CD14-positive monocyte (primary cell): ENCODE data around the gene CERK. TPM values are rescaled to one million over a fixed set of nuclear protein-coding genes. Genes with fewer than 3 reads are reported as not detected.

Experiments
- DNase-seq, 3 donors: peaks; one replicate each; pipeline ENCODE4 v3.0.0-alpha.2; 2011 to 2022
- H2AFZ ChIP-seq: 2 replicates; pipeline ENCODE4 v1.6.0; 2012; ENCODE audit warnings: mild to moderate bottlenecking, low read depth, low read length, inconsistent platforms; ENCODE audit not compliant: insufficient read depth, poor library complexity, severe bottlenecking
- H3K27ac ChIP-seq, 2 donors: 1 replicate in 1 of 2; 2 replicates in 1 of 2; pipeline ENCODE4 v1.5.1; 2012 to 2013; ENCODE audit warnings: low read length in 2 of 2, control low read depth in 1 of 2, inconsistent platforms in 1 of 2, low read depth in 1 of 2, mild to moderate bottlenecking in 1 of 2
- H3K27me3 ChIP-seq, 2 donors: one replicate each; pipeline versions ENCODE4 v1.6.0 to v1.6.1; 2011 to 2013; ENCODE audit warnings: low read length in 2 of 2; ENCODE audit not compliant: control insufficient read depth in 2 of 2, insufficient read depth in 2 of 2
- H3K36me3 ChIP-seq, 2 donors: replicated peaks in 1 of 2; 1 replicate in 1 of 2; 2 replicates in 1 of 2; pipeline versions ENCODE4 v1.5.1 to v1.6.1; 2012 to 2013; ENCODE audit warnings: low read length in 2 of 2, control low read depth in 1 of 2, inconsistent platforms in 1 of 2, mild to moderate bottlenecking in 1 of 2; ENCODE audit not compliant: insufficient read depth in 2 of 2, control insufficient read depth in 1 of 2
- H3K4me1 ChIP-seq, 2 donors: 1 replicate in 1 of 2; 2 replicates in 1 of 2; pipeline versions ENCODE4 v1.5.1 to v1.6.1; 2012 to 2013; ENCODE audit warnings: low read length in 2 of 2, control low read depth in 1 of 2, inconsistent platforms in 1 of 2, mild to moderate bottlenecking in 1 of 2, moderate library complexity in 1 of 2; ENCODE audit not compliant: insufficient read depth in 2 of 2, control insufficient read depth in 1 of 2
- H3K4me2 ChIP-seq: replicated peaks from 2 replicates; pipeline ENCODE3; 2012; ENCODE audit warnings: low read length, moderate library complexity, mild to moderate bottlenecking; ENCODE audit not compliant: poor library complexity, severe bottlenecking; ENCODE audit errors: extremely low read depth
- H3K4me3 ChIP-seq, 3 experiments: fragments of 200-600 bp in 1 of 3; sonication (generic) in 1 of 3; replicated peaks in 1 of 3; 1 replicate in 2 of 3; 2 replicates in 1 of 3; pipeline ENCODE4 v1.5.1; 2011 to 2013; ENCODE audit warnings: low read length in 3 of 3, mild to moderate bottlenecking in 3 of 3, control low read depth in 2 of 3, low read depth in 2 of 3, inconsistent platforms in 1 of 3, moderate library complexity in 1 of 3
- H3K79me2 ChIP-seq: 2 replicates; pipeline ENCODE4 v1.6.0; 2012; ENCODE audit warnings: mild to moderate bottlenecking, control low read depth, inconsistent platforms, low read length, moderate library complexity; ENCODE audit not compliant: insufficient read depth
- H3K9ac ChIP-seq: 2 replicates; pipeline ENCODE4 v1.6.0; 2017; ENCODE audit warnings: low read length, mild to moderate bottlenecking; ENCODE audit not compliant: insufficient read depth, poor library complexity, severe bottlenecking
- H3K9me3 ChIP-seq, 2 donors: replicated peaks in 1 of 2; 1 replicate in 1 of 2; 2 replicates in 1 of 2; pipeline versions ENCODE4 v1.5.1 to v1.6.1; 2012 to 2013; ENCODE audit warnings: low read length in 2 of 2, control low read depth in 1 of 2; ENCODE audit not compliant: control insufficient read depth in 1 of 2, insufficient read depth in 1 of 2
- H4K20me1 ChIP-seq: 2 replicates; pipeline ENCODE4 v1.6.0; 2012; ENCODE audit warnings: mild to moderate bottlenecking, low read length, control low read depth, moderate library complexity; ENCODE audit not compliant: insufficient read depth
- H3K27ac Mint-ChIP-seq, 7 donors: one replicate each; pipeline ENCODE4 v1.8.0; 2020; ENCODE audit warnings: mild to moderate bottlenecking in 7 of 7, mixed read lengths in 7 of 7, moderate library complexity in 6 of 7, inconsistent platforms in 2 of 7
- H3K27me3 Mint-ChIP-seq, 3 donors: one replicate each; pipeline ENCODE4 v1.8.0; 2021 to 2022; ENCODE audit warnings: low read depth in 3 of 3, mild to moderate bottlenecking in 3 of 3, mixed read lengths in 3 of 3, moderate library complexity in 3 of 3, inconsistent platforms in 1 of 3
- H3K36me3 Mint-ChIP-seq, 2 donors: one replicate each; pipeline ENCODE4 v1.8.0; 2020; ENCODE audit warnings: mixed read lengths in 2 of 2, inconsistent platforms in 1 of 2, mild to moderate bottlenecking in 1 of 2
- H3K4me1 Mint-ChIP-seq: one replicate; pipeline ENCODE4 v1.8.0; 2020; ENCODE audit warnings: mild to moderate bottlenecking, mixed read lengths
- H3K4me3 Mint-ChIP-seq, 2 donors: one replicate each; pipeline ENCODE4 v1.8.0; 2020; ENCODE audit warnings: mild to moderate bottlenecking in 2 of 2, mixed read lengths in 2 of 2, moderate library complexity in 1 of 2
- H3K9me3 Mint-ChIP-seq, 7 donors: one replicate each; pipeline ENCODE4 v1.8.0; 2020 to 2022; ENCODE audit warnings: mixed read lengths in 7 of 7, mild to moderate bottlenecking in 6 of 7, moderate library complexity in 6 of 7, inconsistent platforms in 2 of 7
- WGBS: methylation state at CpG from one replicate; pipeline ENCODE4 v1.1.5; 2013; ENCODE audit warnings: missing lambda C conversion rate; ENCODE audit not compliant: insufficient coverage; 5-methylcytosine and 5-hydroxymethylcytosine counted together
- intact Hi-C, 2 donors: fragments of 100-400 bp; cut with micrococcal nuclease; formaldehyde crosslinking; loops; one replicate each; pipeline versions ENCODE4 v1.15.0 to v1.15.1; 2023
- polyA plus RNA-seq, 3 donors: library from polyadenylated mRNA; depleted of rRNA in 1 of 3; unstranded in 2 of 3; stranded (reverse) in 1 of 3; fragments of 300-500 nt in 2 of 3; fragments of >200 nt in 1 of 3; fragmentation: Illumina TruSeq in 2 of 3; gene quantifications; 1 replicate in 2 of 3; 2 replicates in 1 of 3; pipeline ENCODE4 v1.2.3, GENCODE V29; 2012 to 2021
- TF ChIP-seq, protein P1 (sequence below): fragments of 200-600 bp; IDR thresholded peaks from one replicate; pipeline ENCODE4 v1.8.0; 2022; ENCODE audit warnings: antibody characterized with exemption, mild to moderate bottlenecking

The CERK gene
- polyA plus RNA-seq, 3 donors: 22.4 to 40.2 (median 24.5) TPM

DNA sequence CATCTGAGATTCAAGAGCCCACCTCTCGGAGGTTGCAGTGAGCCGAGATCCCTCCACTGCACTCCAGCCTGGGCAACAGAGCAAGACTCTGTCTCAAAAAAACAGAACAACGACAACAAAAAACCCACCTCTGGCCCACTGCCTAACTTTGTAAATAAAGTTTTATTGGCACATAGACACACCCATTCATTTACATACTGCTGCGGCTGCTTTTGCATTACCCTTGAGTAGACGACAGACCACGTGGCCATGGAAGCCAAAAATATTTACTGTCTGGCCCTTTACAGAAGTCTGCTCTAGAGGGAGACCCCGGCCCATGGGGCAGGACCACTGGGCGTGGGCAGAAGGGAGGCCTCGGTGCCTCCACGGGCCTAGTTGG is 70.8 kb downstream of the CERK start:
- H3K36me3 Mint-ChIP-seq: peaks cover 59 to 88% of the 10 kb centered on the region in 2 donors
- no peaks in the 10 kb centered on the region for H3K4me1 ChIP-seq
- DNase-seq: no peak
- no peaks in the 10 kb centered on the region for H3K9me3 Mint-ChIP-seq
- intact Hi-C loops: no loop called here
- no peak overlapping the region for H3K9ac ChIP-seq
- peaks cover 86 to 87% of the 10 kb centered on the region in 2 donors for H3K36me3 ChIP-seq
- H3K27ac ChIP-seq: no peak overlapping the region
- no peaks in the 10 kb centered on the region for H3K27me3 ChIP-seq
- no peak overlapping the region for H3K4me3 ChIP-seq
- TF ChIP-seq, protein P1, sequence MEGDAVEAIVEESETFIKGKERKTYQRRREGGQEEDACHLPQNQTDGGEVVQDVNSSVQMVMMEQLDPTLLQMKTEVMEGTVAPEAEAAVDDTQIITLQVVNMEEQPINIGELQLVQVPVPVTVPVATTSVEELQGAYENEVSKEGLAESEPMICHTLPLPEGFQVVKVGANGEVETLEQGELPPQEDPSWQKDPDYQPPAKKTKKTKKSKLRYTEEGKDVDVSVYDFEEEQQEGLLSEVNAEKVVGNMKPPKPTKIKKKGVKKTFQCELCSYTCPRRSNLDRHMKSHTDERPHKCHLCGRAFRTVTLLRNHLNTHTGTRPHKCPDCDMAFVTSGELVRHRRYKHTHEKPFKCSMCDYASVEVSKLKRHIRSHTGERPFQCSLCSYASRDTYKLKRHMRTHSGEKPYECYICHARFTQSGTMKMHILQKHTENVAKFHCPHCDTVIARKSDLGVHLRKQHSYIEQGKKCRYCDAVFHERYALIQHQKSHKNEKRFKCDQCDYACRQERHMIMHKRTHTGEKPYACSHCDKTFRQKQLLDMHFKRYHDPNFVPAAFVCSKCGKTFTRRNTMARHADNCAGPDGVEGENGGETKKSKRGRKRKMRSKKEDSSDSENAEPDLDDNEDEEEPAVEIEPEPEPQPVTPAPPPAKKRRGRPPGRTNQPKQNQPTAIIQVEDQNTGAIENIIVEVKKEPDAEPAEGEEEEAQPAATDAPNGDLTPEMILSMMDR: no peak
- no peak overlapping the region for H3K4me3 Mint-ChIP-seq
- no peaks in the 10 kb centered on the region for H3K27me3 Mint-ChIP-seq
- WGBS: 97% methylated on average over 8 of the region's 10 CpGs
- no peak overlapping the region for H3K4me2 ChIP-seq
- peak overlapping the region in 1 of 7 donors; percentile 18 for H3K27ac Mint-ChIP-seq
- H3K9me3 ChIP-seq: no peaks in the 10 kb centered on the region
- H3K4me1 Mint-ChIP-seq: peaks cover 6% of the 10 kb centered on the region
- H4K20me1 ChIP-seq: peaks cover 38% of the 10 kb centered on the region
- H2AFZ ChIP-seq: no peak overlapping the region
- H3K79me2 ChIP-seq: no peaks in the 10 kb centered on the region

DNA sequence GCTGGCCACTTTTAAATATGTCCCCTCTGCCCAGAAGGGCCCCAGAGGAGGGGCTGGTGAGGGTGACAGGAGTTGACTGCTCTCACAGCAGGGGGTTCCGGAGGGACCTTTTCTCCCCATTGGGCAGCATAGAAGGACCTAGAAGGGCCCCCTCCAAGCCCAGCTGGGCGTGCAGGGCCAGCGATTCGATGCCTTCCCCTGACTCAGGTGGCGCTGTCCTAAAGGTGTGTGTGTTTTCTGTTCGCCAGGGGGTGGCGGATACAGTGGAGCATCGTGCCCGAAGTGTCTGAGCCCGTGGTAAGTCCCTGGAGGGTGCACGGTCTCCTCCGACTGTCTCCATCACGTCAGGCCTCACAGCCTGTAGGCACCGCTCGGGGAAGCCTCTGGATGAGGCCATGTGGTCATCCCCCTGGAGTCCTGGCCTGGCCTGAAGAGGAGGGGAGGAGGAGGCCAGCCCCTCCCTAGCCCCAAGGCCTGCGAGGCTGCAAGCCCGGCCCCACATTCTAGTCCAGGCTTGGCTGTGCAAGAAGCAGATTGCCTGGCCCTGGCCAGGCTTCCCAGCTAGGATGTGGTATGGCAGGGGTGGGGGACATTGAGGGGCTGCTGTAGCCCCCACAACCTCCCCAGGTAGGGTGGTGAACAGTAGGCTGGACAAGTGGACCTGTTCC is 71.3 kb downstream of the CERK start:
- TF ChIP-seq, protein P1: no peak
- Histone ChIP-seq H3K36me3 (peaks cover 89 to 92% of the 10 kb centered on the region in 2 donors), H3K4me2 (no peak overlapping the region), H2AFZ (no peak overlapping the region), H3K27ac (no peak overlapping the region), H4K20me1 (peaks cover 39% of the 10 kb centered on the region), H3K79me2 (no peaks in the 10 kb centered on the region), H3K4me3 (no peak overlapping the region), H3K9me3 (no peaks in the 10 kb centered on the region), H3K4me1 (no peaks in the 10 kb centered on the region), H3K27me3 (no peaks in the 10 kb centered on the region), H3K9ac (no peak overlapping the region)
- Mint-ChIP-seq H3K27ac (peak overlapping the region in 2 of 7 donors; percentile 10 to 23), H3K4me1 (peaks cover under 1% of the 10 kb centered on the region), H3K9me3 (no peaks in the 10 kb centered on the region), H3K36me3 (peaks cover 62 to 88% of the 10 kb centered on the region in 2 donors), H3K4me3 (no peak overlapping the region), H3K27me3 (no peaks in the 10 kb centered on the region)
- DNase-seq: no peak
- 98% methylated on average over 14 of the region's 17 CpGs for WGBS
- intact Hi-C loops: no loop called here
